Measurements from ENCODE around the gene NELL1. TPM values are rescaled to one million over a fixed set of nuclear protein-coding genes. Genes with fewer than 3 reads are reported as not detected.

Gene NELL1
- total and polyA plus RNA-seq, 2 donors (not counting 1 experiment from before 2014, with no cell fraction given): not detected

DNA sequence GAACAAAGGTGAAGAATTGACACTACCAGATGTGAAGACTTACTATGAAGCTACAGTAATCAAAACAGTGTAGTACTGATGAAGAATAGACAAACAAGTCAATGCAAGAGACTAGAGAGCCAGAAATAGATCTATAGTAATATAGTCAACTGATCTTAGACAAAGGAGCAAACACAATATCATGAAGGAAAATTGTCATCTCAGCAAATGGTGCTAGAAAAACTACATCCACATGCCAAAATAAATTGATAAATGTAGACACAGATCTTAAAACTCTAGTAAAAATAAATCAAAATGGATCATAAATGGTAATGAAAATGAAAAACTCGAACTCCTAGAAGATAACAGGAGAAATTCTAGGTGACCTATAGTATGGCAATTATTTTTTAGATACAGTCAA lies 609.5 kb downstream of the NELL1 start:
- H3K9ac ChIP-seq (ENCODE audit: insufficient read depth, low read length): no peak overlapping the region
- H3K4me2 ChIP-seq (ENCODE audit: extremely low read depth, insufficient read depth, low read length): no peak overlapping the region
- H3K4me3 ChIP-seq (replicated peaks in 1 of 4; ENCODE audit: control extremely low read depth in 1 of 4, insufficient read depth in 1 of 4, low read depth in 3 of 4, low read length in 4 of 4): no peak overlapping the region
- no peaks in the 10 kb centered on the region for H3K27me3 ChIP-seq (ENCODE audit: control insufficient read depth, insufficient read depth, low read length)
- H3K36me3 ChIP-seq (ENCODE audit: control insufficient read depth, insufficient read depth, low read length): no peaks in the 10 kb centered on the region
- no peaks in the 10 kb centered on the region for H3K79me2 ChIP-seq (ENCODE audit: control insufficient read depth, insufficient read depth, low read length)
- no peak overlapping the region for H3K27ac ChIP-seq (ENCODE audit: insufficient read depth, low read length)
- no peak for DNase-seq (ENCODE audit: low read depth in 2 of 2)
- no peak overlapping the region for H2AFZ ChIP-seq (ENCODE audit: low read length)
- no peak for TF ChIP-seq EZH2 (IDR thresholded peaks at IDR 0.05; ENCODE audit: low read length, missing control alignments)
- TF ChIP-seq, protein P1, sequence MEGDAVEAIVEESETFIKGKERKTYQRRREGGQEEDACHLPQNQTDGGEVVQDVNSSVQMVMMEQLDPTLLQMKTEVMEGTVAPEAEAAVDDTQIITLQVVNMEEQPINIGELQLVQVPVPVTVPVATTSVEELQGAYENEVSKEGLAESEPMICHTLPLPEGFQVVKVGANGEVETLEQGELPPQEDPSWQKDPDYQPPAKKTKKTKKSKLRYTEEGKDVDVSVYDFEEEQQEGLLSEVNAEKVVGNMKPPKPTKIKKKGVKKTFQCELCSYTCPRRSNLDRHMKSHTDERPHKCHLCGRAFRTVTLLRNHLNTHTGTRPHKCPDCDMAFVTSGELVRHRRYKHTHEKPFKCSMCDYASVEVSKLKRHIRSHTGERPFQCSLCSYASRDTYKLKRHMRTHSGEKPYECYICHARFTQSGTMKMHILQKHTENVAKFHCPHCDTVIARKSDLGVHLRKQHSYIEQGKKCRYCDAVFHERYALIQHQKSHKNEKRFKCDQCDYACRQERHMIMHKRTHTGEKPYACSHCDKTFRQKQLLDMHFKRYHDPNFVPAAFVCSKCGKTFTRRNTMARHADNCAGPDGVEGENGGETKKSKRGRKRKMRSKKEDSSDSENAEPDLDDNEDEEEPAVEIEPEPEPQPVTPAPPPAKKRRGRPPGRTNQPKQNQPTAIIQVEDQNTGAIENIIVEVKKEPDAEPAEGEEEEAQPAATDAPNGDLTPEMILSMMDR (conservative IDR thresholded peaks at IDR 0.05 in 1 of 2, IDR thresholded peaks at IDR 0.05 in 1 of 2; ENCODE audit: low read depth in 1 of 2, low read length in 2 of 2): no peak
- H3K4me1 ChIP-seq (ENCODE audit: control insufficient read depth, extremely low read depth, insufficient read depth, low read length): no peaks in the 10 kb centered on the region
- no peaks in the 10 kb centered on the region for H3K9me3 ChIP-seq (ENCODE audit: control insufficient read depth, insufficient read depth, low read depth, low read length)
- no peaks in the 10 kb centered on the region for H4K20me1 ChIP-seq (ENCODE audit: control insufficient read depth, extremely low read depth, insufficient read depth, low read length)

DNA sequence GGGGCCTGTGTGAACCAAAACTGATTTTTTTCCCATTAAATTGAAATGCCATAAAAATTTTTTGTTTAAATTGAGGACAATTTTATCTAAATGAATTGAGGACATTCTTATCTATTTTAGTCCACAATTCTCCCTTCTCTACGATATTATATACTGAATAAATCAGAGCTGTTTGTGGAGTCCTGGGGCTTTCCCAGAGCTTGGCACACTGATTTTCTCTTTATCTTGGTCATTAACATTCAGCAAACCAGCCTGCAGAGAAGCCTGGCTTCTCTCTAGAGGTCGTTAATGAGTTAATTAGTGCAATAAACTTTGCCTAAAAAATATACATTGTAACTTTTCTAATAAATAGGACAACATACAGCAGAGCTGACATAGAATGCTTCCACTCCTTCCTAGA lies 615.7 kb downstream of the NELL1 start:
- TF ChIP-seq EZH2 (IDR thresholded peaks at IDR 0.05; ENCODE audit: low read length, missing control alignments): no peak
- TF ChIP-seq, protein P1 (conservative IDR thresholded peaks at IDR 0.05 in 1 of 2, IDR thresholded peaks at IDR 0.05 in 1 of 2; ENCODE audit: low read depth in 1 of 2, low read length in 2 of 2): no peak
- H3K27ac ChIP-seq (ENCODE audit: insufficient read depth, low read length): no peak overlapping the region
- DNase-seq (ENCODE audit: low read depth in 2 of 2): no peak
- H4K20me1 ChIP-seq (ENCODE audit: control insufficient read depth, extremely low read depth, insufficient read depth, low read length): no peaks in the 10 kb centered on the region
- H3K27me3 ChIP-seq (ENCODE audit: control insufficient read depth, insufficient read depth, low read length): no peaks in the 10 kb centered on the region
- no peaks in the 10 kb centered on the region for H3K4me1 ChIP-seq (ENCODE audit: control insufficient read depth, extremely low read depth, insufficient read depth, low read length)
- H3K36me3 ChIP-seq (ENCODE audit: control insufficient read depth, insufficient read depth, low read length): no peaks in the 10 kb centered on the region
- no peaks in the 10 kb centered on the region for H3K9me3 ChIP-seq (ENCODE audit: control insufficient read depth, insufficient read depth, low read depth, low read length)
- no peak overlapping the region for H2AFZ ChIP-seq (ENCODE audit: low read length)
- no peaks in the 10 kb centered on the region for H3K79me2 ChIP-seq (ENCODE audit: control insufficient read depth, insufficient read depth, low read length)
- no peak overlapping the region for H3K4me3 ChIP-seq (replicated peaks in 1 of 4; ENCODE audit: control extremely low read depth in 1 of 4, insufficient read depth in 1 of 4, low read depth in 3 of 4, low read length in 4 of 4)
- H3K4me2 ChIP-seq (ENCODE audit: extremely low read depth, insufficient read depth, low read length): no peak overlapping the region
- H3K9ac ChIP-seq (ENCODE audit: insufficient read depth, low read length): no peak overlapping the region

DNA sequence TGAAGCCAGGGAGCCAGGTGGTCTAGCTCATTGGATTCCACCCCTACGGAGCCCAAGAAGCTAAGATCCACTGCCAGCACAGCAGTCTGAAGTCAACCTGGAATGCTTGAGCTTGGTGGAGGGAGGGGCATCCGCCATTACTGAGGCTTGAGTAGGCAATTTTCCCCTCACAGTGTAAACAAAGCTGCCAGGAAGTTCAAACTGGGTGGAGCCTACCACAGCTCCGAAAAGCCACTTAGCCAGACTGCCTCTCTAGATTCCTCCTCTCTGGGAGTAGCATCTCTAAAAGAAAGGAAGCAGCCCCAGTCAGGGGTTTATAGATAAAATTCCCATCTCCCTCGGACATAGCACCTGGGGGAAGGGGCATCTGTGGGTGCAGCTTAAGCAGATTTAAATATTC lies 620.3 kb downstream of the NELL1 start:
- no peak overlapping the region for H3K27ac ChIP-seq (ENCODE audit: insufficient read depth, low read length)
- H2AFZ ChIP-seq (ENCODE audit: low read length): no peak overlapping the region
- TF ChIP-seq, protein P1 (conservative IDR thresholded peaks at IDR 0.05 in 1 of 2, IDR thresholded peaks at IDR 0.05 in 1 of 2; ENCODE audit: low read depth in 1 of 2, low read length in 2 of 2): no peak
- no peak for TF ChIP-seq EZH2 (IDR thresholded peaks at IDR 0.05; ENCODE audit: low read length, missing control alignments)
- H3K27me3 ChIP-seq (ENCODE audit: control insufficient read depth, insufficient read depth, low read length): no peaks in the 10 kb centered on the region
- no peak for DNase-seq (ENCODE audit: low read depth in 2 of 2)
- H3K4me2 ChIP-seq (ENCODE audit: extremely low read depth, insufficient read depth, low read length): no peak overlapping the region
- no peak overlapping the region for H3K9ac ChIP-seq (ENCODE audit: insufficient read depth, low read length)
- H3K36me3 ChIP-seq (ENCODE audit: control insufficient read depth, insufficient read depth, low read length): no peaks in the 10 kb centered on the region
- no peak overlapping the region for H3K4me3 ChIP-seq (replicated peaks in 1 of 4; ENCODE audit: control extremely low read depth in 1 of 4, insufficient read depth in 1 of 4, low read depth in 3 of 4, low read length in 4 of 4)
- H3K9me3 ChIP-seq (ENCODE audit: control insufficient read depth, insufficient read depth, low read depth, low read length): no peaks in the 10 kb centered on the region
- no peaks in the 10 kb centered on the region for H4K20me1 ChIP-seq (ENCODE audit: control insufficient read depth, extremely low read depth, insufficient read depth, low read length)
- no peaks in the 10 kb centered on the region for H3K4me1 ChIP-seq (ENCODE audit: control insufficient read depth, extremely low read depth, insufficient read depth, low read length)
- H3K79me2 ChIP-seq (ENCODE audit: control insufficient read depth, insufficient read depth, low read length): no peaks in the 10 kb centered on the region
